ENCODE results near the gene CTDP1.
"Not testable (repeated sequence)": the region's sequence is repeated elsewhere in the genome, so short reads cannot be mapped to it uniquely, and the experiment has no call there.

Gene CTDP1

GRCh38 chr18:79729611-79730010, 50.0 kb downstream of the CTDP1 start:
- no peak for DNase-seq

DNA sequence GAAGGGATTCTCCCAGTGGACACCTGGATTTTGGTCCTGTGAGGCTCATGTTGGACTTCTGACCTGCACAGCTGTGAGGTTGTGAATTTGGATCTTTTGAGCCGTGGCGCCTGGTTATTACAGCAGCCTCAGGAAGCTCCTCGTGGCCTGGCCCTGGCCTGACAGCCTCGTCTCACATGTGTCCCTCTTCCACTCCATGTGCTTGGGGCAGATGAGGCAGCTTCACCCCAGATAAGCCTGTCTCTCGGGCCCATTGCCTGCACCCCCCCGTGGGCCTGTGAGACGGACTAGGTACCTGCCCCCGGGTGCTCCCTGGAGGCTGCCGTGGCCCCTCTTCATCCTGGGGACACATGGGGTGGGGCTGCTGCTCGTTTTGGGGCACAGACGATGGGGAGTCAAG, 51.2 kb downstream of the CTDP1 start:
- no peak for DNase-seq

DNA sequence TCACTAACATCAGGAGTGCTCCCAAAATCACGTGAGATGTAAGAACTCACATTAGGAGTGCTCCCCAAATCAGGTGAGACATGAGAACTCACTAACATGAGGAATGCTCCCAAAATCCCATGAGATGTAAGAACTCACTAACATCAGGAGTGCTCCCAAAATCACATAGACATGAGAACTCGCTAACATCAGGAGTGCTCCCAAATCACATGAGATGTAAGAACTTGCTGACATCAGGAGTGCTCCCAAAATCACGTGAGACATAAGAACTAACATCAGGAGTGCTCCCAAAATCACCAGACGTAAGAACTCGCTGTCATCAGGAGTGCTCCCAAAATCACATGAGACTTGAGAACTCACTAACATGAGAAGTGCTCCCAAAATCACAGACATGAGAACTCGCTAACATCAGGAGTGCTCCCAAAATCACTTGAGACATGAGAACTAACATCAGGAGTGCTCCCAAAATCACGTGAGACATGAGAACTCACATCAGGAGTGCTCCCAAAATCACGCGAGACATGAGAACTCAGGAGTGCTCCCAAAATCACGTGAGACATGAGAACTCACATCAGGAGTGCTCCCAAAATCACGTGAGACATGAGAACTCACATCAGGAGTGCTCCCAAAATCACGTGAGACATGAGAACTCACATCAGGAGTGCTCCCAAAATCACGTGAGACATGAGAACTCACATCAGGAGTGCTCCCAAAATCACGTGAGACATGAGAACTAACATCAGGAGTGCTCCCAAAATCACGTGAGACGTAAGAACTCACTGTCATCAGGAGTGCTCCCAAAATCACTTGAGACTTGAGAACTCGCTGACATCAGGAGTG, 52.5 kb downstream of the CTDP1 start:
- not testable (repeated sequence) for DNase-seq

- no peak for DNase-seq
Measured at GRCh38 chr18:79732721-79733025, 53.1 kb downstream of the CTDP1 start.

GRCh38 chr18:79733135-79733701, 53.6 kb downstream of the CTDP1 start:
- no peak for DNase-seq

DNA sequence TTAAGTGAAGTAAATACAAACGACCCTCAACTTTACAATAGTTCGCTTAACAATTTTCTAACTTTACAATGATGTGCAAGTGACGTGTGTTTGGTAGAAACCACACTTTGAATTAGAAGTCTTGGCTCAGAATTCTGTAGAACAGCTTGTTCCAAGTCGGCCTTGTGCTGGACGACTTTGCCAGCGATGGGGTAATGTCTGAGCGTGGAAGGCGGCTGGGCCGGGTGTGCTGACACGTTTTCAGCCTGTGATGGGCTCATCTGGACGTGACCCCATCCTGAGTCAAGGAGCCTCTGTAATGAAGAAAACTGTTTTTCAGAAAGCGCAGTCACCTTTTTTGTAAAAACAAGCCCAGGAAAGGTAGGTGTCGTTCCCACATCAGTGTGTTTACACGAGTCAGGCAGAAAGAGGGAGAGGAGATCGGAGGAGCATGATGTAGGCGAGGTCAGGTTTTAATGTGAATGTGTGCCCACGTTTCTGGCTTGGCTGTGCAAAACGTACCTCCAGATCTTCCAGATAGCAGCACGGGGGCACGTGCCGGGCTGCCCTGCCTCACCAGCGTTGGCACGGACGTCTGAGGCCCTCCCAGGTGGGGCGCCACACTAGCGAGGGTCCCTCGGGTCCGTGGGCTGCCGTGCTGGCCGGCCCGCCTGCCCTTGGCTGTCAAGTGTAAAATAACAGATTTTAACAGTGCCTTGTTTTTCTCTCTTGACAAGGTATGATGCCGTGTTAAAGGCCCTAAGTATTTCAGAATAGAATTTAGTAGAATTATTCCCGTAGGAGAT, 54.6 kb downstream of the CTDP1 start:
- no peak for DNase-seq

GRCh38 chr18:79735071-79735980, 55.7 kb downstream of the CTDP1 start:
- no peak for DNase-seq

- DNase-seq = no peak
Measured at GRCh38 chr18:79736230-79736629, 56.6 kb downstream of the CTDP1 start.

- no peak for DNase-seq
Measured at GRCh38 chr18:79736846-79737245, 57.2 kb downstream of the CTDP1 start.

- DNase-seq = no peak
Measured at GRCh38 chr18:79737426-79737825, 57.8 kb downstream of the CTDP1 start.

DNA sequence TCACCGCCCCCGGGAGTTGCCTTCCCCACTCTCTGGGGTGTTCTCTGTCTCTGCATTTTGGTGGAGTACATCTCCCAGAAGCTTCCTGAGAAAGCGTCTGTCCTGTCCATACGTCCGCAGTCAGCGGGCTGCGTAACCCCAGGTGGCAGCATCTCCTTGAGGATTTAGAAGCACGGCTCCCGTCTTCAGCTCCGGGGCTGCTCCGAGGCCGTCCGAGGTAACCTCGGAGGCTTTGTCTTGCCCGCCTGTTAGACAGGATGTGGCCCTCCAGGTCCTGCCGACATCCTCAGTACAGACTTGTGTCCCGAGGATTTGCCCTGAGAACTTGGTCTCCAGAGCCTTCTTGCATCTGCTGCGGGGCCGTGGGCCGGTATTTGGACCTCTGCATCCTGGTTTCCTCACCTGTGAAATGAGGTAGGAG, 58.4 kb downstream of the CTDP1 start:
- DNase-seq = no peak

- DNase-seq = no peak
Measured at GRCh38 chr18:79738581-79739439, 59.2 kb downstream of the CTDP1 start.

DNA sequence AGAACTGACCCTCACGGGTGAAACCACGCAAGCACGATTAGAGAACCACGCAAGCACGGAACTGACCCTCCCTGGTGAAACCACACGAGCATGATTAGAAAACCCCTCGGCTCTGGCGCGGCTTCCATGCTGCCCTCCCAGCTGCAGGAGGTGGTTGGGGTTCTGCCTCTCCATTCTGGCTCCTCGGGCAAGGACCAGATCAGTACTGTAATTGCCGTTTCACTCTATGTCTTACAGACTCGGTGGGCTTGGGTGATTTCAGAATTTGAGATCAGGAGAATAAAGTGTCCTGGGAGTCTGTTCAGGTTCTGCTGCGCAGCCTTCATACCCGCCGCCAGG, 59.8 kb downstream of the CTDP1 start:
- DNase-seq = no peak

DNA sequence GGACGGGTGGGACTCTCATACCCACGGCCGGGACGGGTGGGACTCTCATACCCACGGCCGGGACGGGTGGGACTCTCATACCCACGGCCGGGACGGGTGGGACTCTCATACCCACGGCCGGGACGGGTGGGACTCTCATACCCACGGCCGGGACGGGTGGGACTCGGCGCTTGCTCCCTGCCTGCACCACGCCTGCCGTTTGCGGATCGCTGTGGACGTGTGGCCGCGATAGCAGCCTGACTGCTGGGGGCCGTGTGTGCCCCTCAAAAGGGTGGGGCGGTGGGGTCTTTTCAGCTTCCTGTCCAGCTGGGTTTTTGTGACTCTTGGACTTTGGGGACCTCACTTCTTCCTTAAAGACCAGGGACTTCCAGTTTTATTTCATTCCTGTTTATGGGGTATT, 60.4 kb downstream of the CTDP1 start:
- DNase-seq = not testable (repeated sequence)

DNA sequence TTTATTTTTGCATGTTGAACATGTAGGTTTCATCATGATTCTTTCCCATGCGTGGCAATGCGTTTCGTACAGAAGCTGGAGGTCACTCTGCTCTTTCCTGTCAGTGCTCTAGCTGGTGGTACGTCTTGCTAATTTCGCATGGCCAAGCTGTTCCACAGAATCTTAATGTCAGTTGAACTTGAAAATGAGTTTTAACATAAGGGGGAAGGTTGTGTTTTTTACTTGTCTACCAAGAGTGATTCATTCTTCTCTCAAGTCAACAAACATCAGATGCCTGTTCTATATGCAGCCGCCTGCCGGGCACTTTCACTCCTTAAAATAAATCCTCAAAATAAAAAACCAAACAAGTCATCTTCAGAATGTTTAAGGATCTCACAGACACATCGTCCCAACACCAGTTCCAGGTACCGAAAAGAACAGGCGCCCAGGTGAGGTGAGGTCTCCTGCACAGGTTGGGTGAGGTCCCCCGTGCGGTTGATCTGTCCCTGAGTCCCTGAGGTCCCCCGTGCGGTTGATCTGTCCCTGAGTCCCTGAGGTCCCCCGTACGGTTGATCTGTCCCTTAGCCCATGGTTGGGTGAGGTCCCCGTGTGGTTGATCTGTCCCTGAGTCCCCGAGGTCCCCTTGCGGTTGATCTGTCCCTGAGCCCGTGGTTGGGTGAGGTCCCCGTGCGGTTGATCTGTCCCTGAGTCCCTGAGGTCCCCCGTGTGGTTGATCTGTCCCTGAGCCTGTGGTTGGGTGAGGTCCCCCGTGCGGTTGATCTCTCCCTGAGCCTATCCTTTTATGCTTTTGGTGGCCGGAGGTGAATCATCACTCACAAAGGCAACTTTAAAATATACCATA, 61.1 kb downstream of the CTDP1 start:
- no peak for DNase-seq

GRCh38 chr18:79741362-79741700, 61.7 kb downstream of the CTDP1 start:
- DNase-seq = no peak

DNA sequence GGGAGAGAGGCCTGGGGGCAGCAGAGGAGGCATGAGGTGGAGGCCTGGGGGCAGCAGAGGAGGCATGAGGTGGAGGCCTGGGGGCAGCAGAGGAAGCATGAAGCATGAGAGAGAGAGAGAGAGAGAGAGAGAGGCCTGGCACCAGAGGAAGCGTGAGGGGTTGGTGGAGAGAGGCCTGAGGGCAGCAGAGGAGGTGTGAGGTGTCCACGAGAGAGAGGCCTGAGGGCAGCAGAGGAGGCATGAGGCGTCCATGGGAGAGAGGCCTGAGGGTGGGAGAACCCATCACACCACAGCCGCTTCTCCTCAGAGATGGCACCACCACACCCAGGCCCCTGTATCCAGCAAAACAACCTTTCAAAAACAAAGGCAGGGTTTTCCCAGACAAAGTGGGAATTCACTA, 62.5 kb downstream of the CTDP1 start:
- no peak for DNase-seq

DNA sequence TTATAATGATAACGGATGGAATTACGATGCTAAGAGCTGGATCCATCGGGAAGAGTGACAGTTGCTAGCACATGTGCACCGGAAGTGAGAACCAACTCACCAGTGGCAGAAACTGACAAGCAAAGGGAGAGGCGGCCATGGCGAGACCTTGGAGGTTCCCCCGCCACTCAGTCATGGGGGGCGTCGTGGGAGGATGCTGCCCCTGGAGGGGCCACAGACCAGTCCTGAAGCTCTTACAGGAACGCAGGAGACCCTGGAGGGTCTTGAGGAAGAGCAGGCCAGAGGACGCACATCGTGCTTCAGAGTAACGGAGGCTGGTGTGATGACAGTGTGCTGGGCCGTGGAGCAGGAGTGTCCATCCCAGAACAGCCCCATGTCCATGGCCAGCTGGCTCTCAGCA, 65.0 kb downstream of the CTDP1 start:
- no peak for DNase-seq

DNA sequence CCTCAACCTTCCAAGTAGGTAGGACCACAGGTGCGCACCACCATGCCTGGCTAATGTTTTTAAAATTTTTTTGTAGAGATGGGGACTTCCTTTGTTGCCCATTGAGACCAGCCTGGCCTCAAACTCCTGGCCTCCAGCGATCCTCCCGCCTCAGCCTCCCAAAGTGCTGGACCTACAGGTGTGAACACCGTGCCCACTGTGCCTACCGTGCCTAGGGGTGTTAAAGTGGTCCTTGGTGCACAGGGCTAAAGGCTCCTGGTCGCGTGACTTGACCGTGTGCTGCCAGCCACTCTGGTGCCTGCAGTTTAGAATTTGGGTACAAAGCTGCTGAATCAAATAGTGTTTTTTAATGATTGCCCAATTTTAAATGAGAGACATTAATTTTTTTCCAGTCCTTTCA, 67.1 kb downstream of the CTDP1 start:
- DNase-seq = no peak

DNA sequence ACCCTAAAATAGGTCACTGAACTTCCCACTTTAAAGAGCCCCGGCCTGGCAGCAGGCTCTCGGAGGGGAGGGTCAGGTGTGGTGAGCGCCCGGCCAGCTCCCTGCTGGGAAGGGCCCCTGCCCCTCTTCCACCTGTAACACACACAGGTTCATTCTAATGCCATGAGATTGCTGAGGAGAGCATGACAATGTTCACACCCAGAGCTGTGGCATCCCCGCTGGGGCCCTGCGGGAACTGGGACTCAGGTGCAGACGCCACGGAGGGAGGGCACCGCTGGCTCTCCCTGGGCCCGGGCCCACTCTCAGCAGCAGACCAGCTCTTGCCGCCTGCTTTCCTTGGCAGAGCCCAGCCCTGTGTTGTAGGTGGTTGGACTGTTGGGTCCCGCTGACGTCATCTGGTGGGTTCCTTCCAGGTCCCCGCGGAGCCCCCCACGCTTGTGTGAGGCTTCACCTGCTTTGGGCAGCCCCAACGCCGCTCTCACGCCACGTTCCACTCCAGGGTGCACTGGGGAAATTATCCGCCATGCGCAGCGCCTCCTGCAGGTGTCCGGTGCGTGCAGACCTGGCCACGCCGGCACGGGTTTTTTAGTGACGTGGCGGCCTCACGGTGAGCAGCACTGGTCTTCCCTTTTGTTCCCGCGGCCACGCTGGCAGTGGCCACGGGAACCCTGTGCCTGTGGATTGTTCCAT, 67.7 kb downstream of the CTDP1 start:
- DNase-seq = no peak
